Activated CD4-positive, CD25-positive, alpha-beta regulatory T cell treated with anti-CD3 and anti-CD28 coated beads, Interleukin-2, amount 50 U/mL, for 16 hours (primary cell): ENCODE measurements around the gene UGT1A7.

Experiments
- DNase-seq: peaks from one replicate; pipeline ENCODE4 v3.0.0-alpha.2; 2020; ENCODE audit warnings: low read depth, low spot score

The UGT1A7 gene

GRCh38 chr2:233798335-233799086 is 116.8 kb downstream of the UGT1A7 start:
- DNase-seq: no peak

- DNase-seq: no peak
These were observed 117.5 kb downstream of the UGT1A7 start for GRCh38 chr2:233799087-233799665.

GRCh38 chr2:233799716-233800115 is 118.0 kb downstream of the UGT1A7 start:
- DNase-seq: no peak

- DNase-seq: no peak
These were observed 118.5 kb downstream of the UGT1A7 start for GRCh38 chr2:233800208-233800607.

GRCh38 chr2:233801357-233802131 is 119.8 kb downstream of the UGT1A7 start:
- no peak for DNase-seq

- no peak for DNase-seq
These were observed 120.6 kb downstream of the UGT1A7 start for GRCh38 chr2:233802132-233802815.

- DNase-seq: no peak
These were observed 121.7 kb downstream of the UGT1A7 start for GRCh38 chr2:233803292-233803911.

GRCh38 chr2:233803994-233804393 is 122.3 kb downstream of the UGT1A7 start:
- no peak for DNase-seq

GRCh38 chr2:233807215-233807865 is 125.6 kb downstream of the UGT1A7 start:
- DNase-seq: no peak

GRCh38 chr2:233807966-233808935 is 126.5 kb downstream of the UGT1A7 start:
- no peak for DNase-seq

GRCh38 chr2:233810385-233810784 is 128.7 kb downstream of the UGT1A7 start:
- no peak for DNase-seq

- no peak for DNase-seq
These were observed 129.4 kb downstream of the UGT1A7 start for GRCh38 chr2:233811087-233811486.

GRCh38 chr2:233811732-233812131 is 130.0 kb downstream of the UGT1A7 start:
- no peak for DNase-seq

- no peak for DNase-seq
These were observed 131.7 kb downstream of the UGT1A7 start for GRCh38 chr2:233813236-233814055.

GRCh38 chr2:233814056-233814835 is 132.5 kb downstream of the UGT1A7 start:
- no peak for DNase-seq

- no peak for DNase-seq
These were observed 134.2 kb downstream of the UGT1A7 start for GRCh38 chr2:233815861-233816260.

- no peak for DNase-seq
These were observed 134.6 kb downstream of the UGT1A7 start for GRCh38 chr2:233816334-233816733.

- no peak for DNase-seq
These were observed 135.1 kb downstream of the UGT1A7 start for GRCh38 chr2:233816771-233817170.
